LHCN-M2 (cell line): ENCODE data around the gene SERPINB10. TPM values are rescaled to one million over a fixed set of nuclear protein-coding genes. Genes with fewer than 3 reads are reported as not detected.

Source experiments
- DNase-seq: peaks from one replicate; pipeline ENCODE4 v3.0.0-alpha.2; 2012; ENCODE audit warnings: low read depth
- polyA plus RNA-seq: library from polyadenylated mRNA; unstranded; fragments of >200 nt; gene quantifications from one replicate; pipeline ENCODE4 v1.2.1, GENCODE V29; 2012; ENCODE audit warnings: missing spikeins
- total RNA-seq: library from RNA; depleted of rRNA; stranded (reverse); fragments of >200 nt; gene quantifications from 2 replicates; pipeline ENCODE4 v1.2.3, GENCODE V29; 2014; rRNA removed

The SERPINB10 gene, protein sequence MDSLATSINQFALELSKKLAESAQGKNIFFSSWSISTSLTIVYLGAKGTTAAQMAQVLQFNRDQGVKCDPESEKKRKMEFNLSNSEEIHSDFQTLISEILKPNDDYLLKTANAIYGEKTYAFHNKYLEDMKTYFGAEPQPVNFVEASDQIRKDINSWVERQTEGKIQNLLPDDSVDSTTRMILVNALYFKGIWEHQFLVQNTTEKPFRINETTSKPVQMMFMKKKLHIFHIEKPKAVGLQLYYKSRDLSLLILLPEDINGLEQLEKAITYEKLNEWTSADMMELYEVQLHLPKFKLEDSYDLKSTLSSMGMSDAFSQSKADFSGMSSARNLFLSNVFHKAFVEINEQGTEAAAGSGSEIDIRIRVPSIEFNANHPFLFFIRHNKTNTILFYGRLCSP
- total RNA-seq = not detected in 2 replicates
- not detected for polyA plus RNA-seq

DNA sequence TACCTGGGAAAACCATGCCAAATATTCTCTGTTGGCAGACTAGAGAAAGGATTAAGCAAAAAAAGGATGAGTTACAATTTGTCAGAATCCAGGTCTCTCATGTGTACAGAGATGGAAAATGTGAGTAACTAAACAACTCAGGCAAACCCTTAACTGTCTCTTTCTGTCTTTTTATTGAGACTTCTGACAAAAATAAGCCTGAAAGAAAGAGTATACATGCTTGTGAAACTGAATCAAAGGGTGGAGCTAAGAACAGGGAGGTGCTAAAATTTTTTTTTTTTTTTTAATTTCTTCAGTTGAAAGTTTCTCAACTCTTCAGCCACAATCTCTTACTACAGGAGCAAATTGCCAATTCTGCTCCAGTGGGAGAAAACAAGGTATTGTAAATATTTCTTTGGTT lies at the start of gene SERPINB10:
TSS of gene SERPINB10 (plus strand) at position 295 of the 400 bp plus-strand sequence. CDS start 7,553 bp downstream, outside the sequence.
- no peak for DNase-seq

DNA sequence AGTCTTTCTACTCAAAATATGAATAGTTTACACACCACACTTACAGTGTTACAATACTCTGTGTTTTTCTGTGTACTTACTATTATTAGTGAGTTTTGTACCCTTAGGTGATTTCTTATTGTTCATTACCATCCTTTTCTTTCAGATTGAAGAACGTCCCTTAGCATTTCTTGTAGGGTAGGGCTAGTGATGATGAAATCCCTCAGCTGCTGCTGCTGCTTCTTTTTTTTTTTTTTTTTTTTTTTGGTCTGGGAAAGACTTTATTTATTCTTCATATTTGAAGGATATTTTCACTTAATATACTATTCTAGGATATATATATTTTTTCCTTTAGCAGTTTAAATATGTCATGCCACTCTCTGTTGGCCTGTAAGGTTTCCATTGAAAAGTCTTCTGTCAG lies 49.3 kb upstream of the SERPINB10 start:
- DNase-seq = no peak

DNA sequence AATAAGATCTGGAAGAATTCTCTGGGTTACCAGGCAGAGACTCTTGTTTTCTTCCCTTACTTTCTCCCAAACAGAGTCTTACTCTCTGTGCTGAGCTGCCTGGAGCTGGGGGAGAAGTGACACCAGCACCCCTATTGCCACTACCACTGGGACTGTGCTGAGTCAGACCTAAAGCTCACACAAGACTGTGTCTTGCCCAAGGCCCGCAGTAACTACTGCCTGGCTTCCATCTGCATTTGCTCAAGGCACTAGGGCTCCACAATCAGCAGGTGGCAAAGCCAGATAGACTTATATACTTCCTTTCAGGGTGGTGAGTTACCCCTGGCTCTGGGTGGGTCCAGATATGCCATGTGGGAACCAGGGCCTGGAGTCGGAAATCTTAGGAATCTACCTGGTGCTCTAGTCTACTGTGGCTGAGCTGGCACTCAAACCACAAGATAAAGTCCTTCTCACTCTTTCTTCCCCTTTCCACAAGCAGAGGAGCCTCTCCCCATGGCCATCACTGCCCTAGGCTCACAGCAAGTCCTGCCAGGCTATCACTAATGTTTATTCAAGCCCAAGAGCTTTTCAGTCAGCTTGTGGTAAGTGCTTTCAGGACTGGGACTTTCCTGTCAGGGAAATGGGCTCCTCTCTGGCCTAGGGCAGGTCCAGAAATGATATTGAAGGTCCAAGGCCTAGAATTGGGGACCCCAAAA lies 47.8 kb upstream of the SERPINB10 start:
- no peak for DNase-seq

DNA sequence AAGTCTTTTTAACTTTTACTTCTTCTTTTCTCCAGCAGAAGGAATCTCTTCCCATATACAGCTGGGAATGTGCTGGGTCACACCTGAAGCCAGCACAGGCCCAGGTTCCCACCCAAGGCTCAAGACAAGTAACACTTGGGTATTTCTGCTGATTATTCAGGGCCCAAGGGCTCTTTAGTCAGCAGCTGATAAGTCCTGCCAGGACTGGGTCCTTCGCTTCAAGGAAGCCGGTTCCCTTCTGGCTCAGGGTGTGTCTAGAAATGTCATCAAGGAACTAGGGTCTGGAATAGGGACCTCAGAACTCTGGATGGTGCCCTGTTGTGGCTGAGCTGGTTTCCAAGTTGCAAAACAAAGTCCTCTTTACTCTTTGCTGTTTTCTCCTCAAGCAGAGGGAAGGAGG lies 47.2 kb upstream of the SERPINB10 start:
- DNase-seq = no peak

GRCh38 chr18:63867368-63868125 lies 40.2 kb upstream of the SERPINB10 start:
- DNase-seq = no peak

GRCh38 chr18:63868546-63868945 lies 39.2 kb upstream of the SERPINB10 start:
- no peak for DNase-seq

DNA sequence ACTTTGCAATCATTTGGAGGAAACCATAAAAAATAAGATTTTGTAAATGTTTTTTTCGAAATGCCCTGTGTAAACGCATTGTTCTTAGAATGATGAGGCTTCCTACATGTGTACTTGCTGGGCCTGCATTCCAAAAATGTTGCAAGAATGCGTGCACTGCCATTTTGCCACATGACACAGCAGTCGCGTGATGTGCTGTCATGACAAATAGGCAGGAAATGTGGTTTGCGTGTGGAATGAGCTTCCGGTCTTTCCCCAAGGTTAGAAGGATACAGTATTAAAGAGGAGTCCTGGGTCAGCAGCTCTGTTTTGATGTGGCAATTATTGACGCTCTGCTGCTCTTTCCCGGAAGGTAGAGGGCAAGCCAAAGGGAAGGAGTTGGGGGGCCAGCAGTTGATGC lies 38.4 kb upstream of the SERPINB10 start:
- DNase-seq = peak; percentile 79

DNA sequence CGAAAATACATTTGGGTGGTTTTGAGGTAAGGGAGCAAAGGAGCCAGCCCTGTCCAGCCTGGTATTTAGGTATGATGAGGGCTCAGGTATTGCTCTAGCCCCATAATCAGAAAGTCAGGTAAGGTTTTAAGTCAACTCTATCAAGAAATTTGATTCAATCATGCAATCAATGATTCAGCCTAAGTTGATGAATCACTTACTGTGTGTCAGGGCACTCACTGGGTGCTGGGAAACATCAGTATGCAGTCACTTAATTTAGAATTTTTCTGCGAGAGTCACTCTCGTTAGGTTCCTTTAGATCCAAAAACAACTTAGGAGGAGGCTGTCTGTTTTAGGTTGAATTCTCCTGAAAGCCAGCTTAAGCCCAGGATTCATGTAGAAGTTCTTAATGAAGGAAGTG lies 37.9 kb upstream of the SERPINB10 start:
- DNase-seq = no peak

DNA sequence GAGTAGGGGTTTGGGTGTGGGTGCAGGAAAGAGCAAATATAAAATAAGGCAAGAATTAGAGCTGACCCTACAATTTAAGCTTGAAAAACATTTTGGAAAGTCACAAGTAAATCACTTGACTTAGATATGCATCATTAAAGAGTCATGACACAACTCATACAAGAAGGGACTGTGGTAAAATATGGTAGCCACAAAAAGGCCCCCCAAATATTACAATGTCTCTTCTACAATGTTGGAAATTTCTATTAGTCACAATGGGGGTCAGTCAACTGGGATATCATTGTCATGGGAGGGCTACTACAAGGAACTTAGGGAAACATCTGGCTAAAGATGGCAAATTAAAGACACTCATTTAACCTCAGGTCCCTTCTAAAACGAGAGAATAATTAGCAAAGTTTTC lies 35.9 kb upstream of the SERPINB10 start:
- DNase-seq = no peak

- DNase-seq = no peak
Measured at GRCh38 chr18:63872586-63872985, 35.2 kb upstream of the SERPINB10 start.

- DNase-seq = peak; percentile 69
Measured at GRCh38 chr18:63878343-63878742, 29.4 kb upstream of the SERPINB10 start.

DNA sequence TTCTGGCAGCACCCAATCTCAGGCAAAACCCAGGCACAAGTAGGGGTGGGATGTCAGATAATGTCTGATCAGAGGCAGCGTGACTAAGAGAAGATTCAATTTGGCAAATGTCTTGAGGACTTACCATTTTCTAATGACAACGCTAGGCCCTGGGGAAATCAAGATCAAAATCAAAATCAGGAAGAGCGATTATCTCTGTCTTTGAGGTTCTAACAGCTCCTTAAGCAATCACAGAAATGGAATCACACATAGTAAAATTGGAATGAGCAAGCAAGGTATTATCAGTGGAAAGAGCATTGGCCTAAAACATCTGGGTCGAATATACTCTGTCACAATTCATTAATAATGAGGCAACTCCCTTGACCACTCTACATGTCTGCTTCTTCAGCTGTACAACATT lies 28.8 kb upstream of the SERPINB10 start:
- no peak for DNase-seq

DNA sequence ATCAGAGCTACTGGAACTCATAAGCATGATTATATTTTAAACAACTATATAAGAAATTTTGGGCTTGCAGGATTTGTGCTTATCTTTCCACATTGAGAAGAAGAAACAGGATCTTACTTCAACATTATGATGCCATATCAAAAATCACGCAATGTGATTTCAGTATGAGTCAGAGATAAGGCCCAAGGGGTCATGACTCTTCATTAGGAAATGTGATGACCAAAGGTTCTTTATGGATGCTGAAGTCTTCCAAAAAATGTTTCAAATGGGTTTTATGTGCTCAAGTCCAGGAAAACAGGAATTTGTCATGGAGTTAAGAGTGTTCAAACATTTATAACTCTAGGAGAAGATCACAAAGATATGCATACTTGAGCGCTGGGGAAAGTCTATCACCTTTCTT lies 28.0 kb upstream of the SERPINB10 start:
- peak; percentile 41 for DNase-seq

GRCh38 chr18:63881851-63882250 lies 25.9 kb upstream of the SERPINB10 start:
- DNase-seq = peak; percentile 37

GRCh38 chr18:63882333-63883141 lies 25.2 kb upstream of the SERPINB10 start:
- DNase-seq = peak; percentile 95

DNA sequence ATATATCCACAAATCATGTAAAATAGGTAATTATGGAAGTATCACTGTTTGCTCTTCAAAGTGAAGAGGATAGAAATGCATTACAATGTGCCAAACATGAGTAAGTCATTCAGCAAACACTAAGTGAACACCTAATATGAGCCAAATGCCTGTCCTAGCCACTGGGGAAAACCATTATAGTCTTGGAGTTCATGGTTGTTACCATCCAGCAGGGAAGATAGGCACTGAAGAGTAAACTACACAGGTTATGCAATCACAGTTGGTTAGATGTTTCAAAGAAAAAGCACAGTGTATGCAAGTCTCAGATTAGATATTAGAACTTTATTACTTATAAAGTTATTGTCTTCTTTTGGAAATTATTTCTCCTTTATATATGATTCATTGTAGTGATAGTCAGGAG lies 24.1 kb upstream of the SERPINB10 start:
- no peak for DNase-seq

GRCh38 chr18:63887424-63887823 lies 20.3 kb upstream of the SERPINB10 start, which contains the start of gene SERPINB2:
Gene SERPINB2, plus strand, starts transcription at chr18:63887705. Its CDS starts 3,740 bp downstream, at chr18:63891445.
- peak; percentile 28 for DNase-seq

DNA sequence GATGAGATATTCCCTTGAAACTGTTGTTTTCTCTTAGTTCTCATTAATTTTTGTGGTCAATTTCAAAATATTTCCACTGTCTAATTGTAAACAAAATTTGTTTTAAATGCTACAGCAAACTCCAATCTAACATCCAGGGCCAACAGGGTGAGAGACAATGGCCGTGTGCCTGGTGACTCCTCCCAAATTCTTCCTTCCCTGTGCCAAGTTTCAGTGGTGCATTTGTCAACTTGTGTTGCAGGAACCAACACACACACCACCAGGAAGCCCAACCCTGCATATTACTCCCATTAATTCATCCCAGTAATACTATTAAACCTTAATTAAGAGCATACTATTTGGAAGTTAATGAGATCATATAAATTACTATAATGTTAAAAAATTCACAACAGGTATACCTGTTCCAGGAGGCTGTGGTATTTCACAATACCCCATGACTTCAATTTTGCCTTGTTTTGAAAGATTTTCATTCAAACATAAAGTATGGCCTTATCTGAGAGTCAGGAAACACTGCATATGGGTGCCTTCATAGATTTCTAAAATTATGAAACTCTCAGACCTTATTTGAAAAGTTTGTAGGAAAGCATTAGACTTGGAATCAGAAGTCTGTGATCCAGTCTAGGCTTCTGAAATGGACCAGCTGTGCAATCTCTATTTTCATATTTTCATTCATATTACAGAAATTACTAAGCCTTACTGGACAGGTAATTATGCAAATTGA lies 19.1 kb upstream of the SERPINB10 start:
- DNase-seq = no peak

DNA sequence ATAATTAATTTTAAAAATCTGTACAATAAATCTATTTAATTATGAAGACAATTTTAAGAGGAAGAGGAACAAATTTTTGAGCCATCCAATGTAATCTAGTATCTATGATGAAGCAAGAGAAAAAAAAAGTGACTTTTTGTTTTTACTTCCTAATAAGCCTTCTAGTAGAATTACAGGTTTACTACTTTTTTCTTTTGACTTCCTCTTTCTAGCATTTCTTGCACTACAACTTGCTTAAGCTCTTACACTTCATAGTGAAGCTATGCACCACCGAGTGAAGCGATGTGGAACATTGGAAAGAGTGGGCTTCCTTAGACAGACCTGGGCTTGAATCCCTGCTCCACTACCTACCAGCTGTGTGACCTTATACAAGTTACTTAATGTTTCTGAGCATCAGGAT lies 18.1 kb upstream of the SERPINB10 start:
- no peak for DNase-seq

DNA sequence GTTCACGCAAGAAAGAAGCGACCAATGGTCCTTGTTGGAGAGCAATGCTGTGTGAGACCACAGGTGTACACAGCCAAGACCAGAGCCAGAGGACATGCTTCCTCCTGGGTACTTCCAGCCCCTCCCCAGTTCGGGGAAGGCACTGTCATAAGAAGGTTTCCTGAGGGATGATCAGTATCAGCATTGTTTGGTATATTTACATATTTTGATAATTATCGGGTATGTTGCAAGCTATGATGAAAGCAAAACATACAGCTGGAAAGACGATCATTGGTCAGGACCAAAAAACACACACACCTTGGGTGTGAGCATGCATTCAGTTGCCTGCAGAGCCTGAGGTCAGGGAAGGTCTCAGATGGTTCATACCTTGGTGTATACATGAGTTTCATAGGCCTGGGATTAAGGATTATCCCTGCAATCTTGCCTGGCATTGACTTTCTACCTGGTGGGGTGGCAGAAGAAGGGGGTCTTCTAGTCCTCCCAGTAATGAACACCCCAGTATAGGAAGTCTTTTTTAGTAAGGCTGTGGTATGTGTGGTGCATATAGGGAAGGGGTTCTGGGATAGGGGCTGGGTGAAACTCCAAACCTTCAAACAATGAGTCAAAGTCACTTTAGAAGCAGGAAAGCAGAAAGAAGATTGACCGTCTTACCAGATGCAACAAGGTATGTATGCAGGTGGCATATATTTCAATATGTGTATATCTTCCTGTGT lies 17.4 kb upstream of the SERPINB10 start:
- DNase-seq = no peak
